ENCODE data around the gene FNTB. TPM values are rescaled to one million over a fixed set of nuclear protein-coding genes. Genes with fewer than 3 reads are reported as not detected.

Gene FNTB
- total RNA-seq, 4 donors from 2014 or later = 34.0 to 48.6 (median 38.8) TPM

- WGBS, 2 donors = 32 to 36% methylated on average over 1 of the region's 1 CpG
- DNase-seq (ENCODE audit: low spot score in 2 of 2) = no peak
- no peak overlapping the region for H3K4me3 ChIP-seq (ENCODE audit: low read depth, poor library complexity, severe bottlenecking)
- intact Hi-C loops (cut with DNase I; ENCODE audit: low total_unique reads) = no loop called here
- TF ChIP-seq CTCF (IDR thresholded peaks at IDR 0.05) = no peak
- no peak for TF ChIP-seq POLR2A (IDR thresholded peaks at IDR 0.05)
Observed at GRCh38 chr14:65106736-65107135, 120.0 kb downstream of the FNTB start.

- no peak for TF ChIP-seq CTCF (IDR thresholded peaks at IDR 0.05)
- TF ChIP-seq POLR2A (IDR thresholded peaks at IDR 0.05) = no peak
- DNase-seq (ENCODE audit: low spot score in 2 of 2) = no peak
- WGBS, 2 donors = 84 to 88% methylated on average over 1 of the region's 1 CpG
- intact Hi-C loops (cut with DNase I; ENCODE audit: low total_unique reads) = no loop called here
- H3K4me3 ChIP-seq (ENCODE audit: low read depth, poor library complexity, severe bottlenecking) = no peak overlapping the region
Observed at GRCh38 chr14:65107200-65107599, 120.5 kb downstream of the FNTB start.

DNA sequence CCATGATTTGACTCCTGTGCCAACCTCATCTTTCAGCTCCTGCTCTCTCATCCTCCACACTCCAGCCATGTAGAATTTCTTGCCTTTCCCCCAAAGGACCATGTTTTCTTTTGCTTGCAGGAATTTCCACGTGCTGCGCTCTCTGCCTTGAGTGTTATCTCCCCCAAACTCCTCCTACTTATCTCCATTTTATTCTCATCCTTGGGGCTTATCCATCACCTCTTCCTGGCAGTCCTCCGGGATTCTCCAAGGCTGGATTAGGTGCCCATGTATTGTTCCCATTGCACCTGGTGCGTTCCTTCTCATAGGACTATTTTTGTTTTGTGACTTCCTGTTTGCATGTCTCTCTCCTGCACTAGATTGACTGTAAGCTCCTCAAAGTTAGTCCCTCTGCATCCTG, 122.7 kb downstream of the FNTB start:
- DNase-seq (ENCODE audit: low spot score in 2 of 2) = no peak
- 88 to 90% methylated on average over 4 of the region's 4 CpGs for WGBS, 2 donors
- no peak for TF ChIP-seq CTCF (IDR thresholded peaks at IDR 0.05)
- no peak for TF ChIP-seq POLR2A (IDR thresholded peaks at IDR 0.05)
- no peak overlapping the region for H3K4me3 ChIP-seq (ENCODE audit: low read depth, poor library complexity, severe bottlenecking)
- intact Hi-C loops (cut with DNase I; ENCODE audit: low total_unique reads) = no loop called here

DNA sequence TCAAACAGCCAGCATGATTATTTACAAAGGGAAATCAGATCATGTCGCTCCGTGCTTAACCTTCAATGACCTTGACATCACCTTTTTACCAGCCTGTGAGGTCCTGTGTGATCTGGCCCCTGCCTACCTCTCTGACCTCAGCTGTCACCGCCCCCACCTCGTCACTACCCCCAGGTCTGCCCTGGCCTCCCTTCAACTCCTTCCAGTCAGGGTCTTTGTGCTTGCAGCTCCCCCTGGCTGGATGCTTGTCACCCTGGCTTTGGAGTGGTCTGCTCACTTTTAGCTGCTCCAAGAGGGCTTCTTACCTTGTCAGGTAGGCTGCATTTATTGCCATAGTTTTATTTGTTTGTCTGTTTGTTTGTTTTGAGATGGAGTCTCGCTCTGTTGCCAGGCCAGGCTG, 123.8 kb downstream of the FNTB start:
- intact Hi-C loops (cut with DNase I; ENCODE audit: low total_unique reads) = no loop called here
- TF ChIP-seq POLR2A (IDR thresholded peaks at IDR 0.05) (no peak), CTCF (IDR thresholded peaks at IDR 0.05) (no peak)
- 79 to 85% methylated on average over 5 of the region's 5 CpGs for WGBS, 2 donors
- no peak for DNase-seq (ENCODE audit: low spot score in 2 of 2)
- no peak overlapping the region for H3K4me3 ChIP-seq (ENCODE audit: low read depth, poor library complexity, severe bottlenecking)

Small RNAs within 50 kb of the gene (microRNA-seq; reads per million reads assigned to microRNA genes)
- gene MIR4706 (ENCODE audit: borderline number of aligned reads in 1 of 2, borderline replicate concordance in 2 of 2) = 0 reads per million in 2 donors

Other genes starting within 250 kb of the FNTB start
- gene SPTB, start 107.0 kb upstream of the FNTB start, total RNA-seq = 1 to 10 TPM in 2 of 4 donors, under 1 TPM in 2; 0.34 to 1.3 (median 0.92) TPM
- 10 to 100 TPM; 52.4 to 79.2 (median 63.8) TPM for gene CHURC1, start 72.4 kb upstream of the FNTB start, total RNA-seq
- 10 to 100 TPM in 3 of 4 donors, 1 to 10 TPM in 1; 1.9 to 37.6 (median 21.0) TPM for gene GPX2, start 44.1 kb upstream of the FNTB start, total RNA-seq
- 1 to 10 TPM; 5.5 to 9.4 (median 7.2) TPM for gene RAB15, start 14.6 kb upstream of the FNTB start, total RNA-seq
- 100 to 1,000 TPM in 1 of 4 donors, 10 to 100 TPM in 3; 61.0 to 126 (median 65.6) TPM for gene MAX, start 115.6 kb downstream of the FNTB start, total RNA-seq

Measured in lower leg skin (tissue), 4 donors.